Dermis blood vessel endothelial cell (primary cell): ENCODE results near the gene TTBK2. TPM values are rescaled to one million over a fixed set of nuclear protein-coding genes. Genes with fewer than 3 reads are reported as not detected.

ENCODE experiments used
- DNase-seq: peaks from one replicate; pipeline ENCODE4 v3.0.0; 2010
- total RNA-seq: library from RNA; depleted of rRNA; stranded (reverse); fragments of >200 nt; gene quantifications from 2 replicates; pipeline ENCODE4 v1.2.3, GENCODE V29; 2014

The TTBK2 gene
- total RNA-seq, 1 donor from 2014 or later, result 14.3 TPM

- DNase-seq, result no peak
These were observed 170.3 kb downstream of the TTBK2 start for GRCh38 chr15:42750306-42750705.

GRCh38 chr15:42749266-42749665 is 171.3 kb downstream of the TTBK2 start:
- no peak for DNase-seq

- no peak for DNase-seq
These were observed 176.4 kb downstream of the TTBK2 start for GRCh38 chr15:42744195-42744594.

- no peak for DNase-seq
These were observed 178.4 kb downstream of the TTBK2 start for GRCh38 chr15:42742149-42742548.

- no peak for DNase-seq
These were observed 178.9 kb downstream of the TTBK2 start for GRCh38 chr15:42741710-42742109.

DNA sequence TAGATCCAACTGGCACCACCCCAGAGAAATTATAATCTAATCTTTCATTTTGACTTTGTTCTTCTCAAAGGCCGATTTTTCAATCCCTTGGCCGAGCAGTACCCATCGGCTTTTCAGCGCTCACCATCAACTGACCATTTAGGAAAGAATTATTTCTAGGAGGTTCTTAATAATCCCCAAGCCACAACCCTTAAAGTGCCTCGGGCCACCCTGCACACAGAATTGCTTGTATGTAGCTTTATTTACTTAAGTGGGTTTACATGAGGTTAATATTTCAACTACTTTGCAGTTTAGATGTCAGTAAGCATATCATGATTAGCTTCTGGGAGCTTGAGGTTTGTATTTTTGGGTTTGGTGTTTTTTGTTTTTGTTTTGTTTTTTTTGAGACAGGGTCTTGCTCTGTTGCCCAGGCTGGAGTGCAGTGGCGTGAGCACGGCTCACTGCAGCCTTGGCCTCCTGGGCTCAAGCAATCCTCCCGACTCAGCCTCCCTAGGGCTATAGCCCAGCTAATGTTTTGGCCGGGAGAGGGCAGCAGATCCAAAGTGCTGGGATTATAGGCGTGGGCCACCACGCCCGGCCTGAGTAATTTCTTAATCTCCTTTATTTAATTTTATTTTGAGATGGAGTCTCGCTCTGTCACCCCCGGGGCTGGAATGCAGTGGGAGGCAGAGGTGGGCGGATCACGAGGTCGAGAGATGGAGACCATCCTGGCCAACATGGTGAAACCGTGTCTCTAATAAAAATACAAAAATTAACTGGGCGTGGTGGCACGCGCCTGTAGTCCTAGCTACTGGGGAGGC is 182.8 kb downstream of the TTBK2 start:
- no peak for DNase-seq

- peak; percentile 86 for DNase-seq
These were observed 183.6 kb downstream of the TTBK2 start, which contains the start of gene CDAN1 for GRCh38 chr15:42736793-42737528. TSS of gene CDAN1 (minus strand) at chr15:42737128. CDS start at chr15:42737102, 26 bp downstream.

- peak; percentile 38 for DNase-seq
These were observed 184.3 kb downstream of the TTBK2 start for GRCh38 chr15:42736178-42736792.

DNA sequence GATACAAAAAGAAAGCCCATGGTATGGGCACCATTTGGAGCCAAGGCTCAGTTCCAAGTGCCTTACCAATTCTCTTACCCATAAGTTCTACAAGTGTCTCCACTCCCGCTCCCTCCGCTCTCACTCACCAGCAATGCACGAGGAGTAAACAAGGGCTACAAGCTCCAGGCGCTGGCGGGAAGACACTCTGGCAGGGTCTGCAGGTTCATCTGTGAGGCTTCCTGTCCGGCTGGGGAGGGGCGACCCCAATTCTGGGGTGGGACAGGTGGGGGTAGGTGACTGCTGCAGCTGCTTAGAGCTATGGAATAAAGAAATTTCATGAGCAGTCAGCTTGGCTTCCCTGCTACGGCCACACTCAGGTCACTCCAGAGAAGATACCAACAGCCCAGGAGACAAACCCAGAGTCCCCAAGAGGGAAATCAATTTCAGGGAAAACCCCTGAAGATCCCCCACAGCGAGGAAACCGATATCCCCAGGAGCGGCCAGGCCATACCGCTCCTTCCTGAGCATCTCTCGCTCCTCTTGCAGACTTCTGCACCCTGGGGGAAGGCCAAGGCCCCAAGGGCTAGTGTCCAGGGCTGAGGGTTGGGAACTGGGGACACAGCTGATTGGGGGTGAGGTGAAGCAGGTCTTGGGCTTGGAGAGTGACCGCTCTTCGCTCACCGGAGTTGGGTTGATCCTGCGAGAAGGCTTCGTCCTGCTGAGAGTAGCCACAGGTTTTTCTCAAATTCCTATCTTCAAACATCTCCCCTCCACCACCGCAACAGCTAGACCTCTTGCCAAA is 185.0 kb downstream of the TTBK2 start:
- DNase-seq, result no peak

GRCh38 chr15:42734076-42734672 is 186.4 kb downstream of the TTBK2 start:
- DNase-seq, result no peak

DNA sequence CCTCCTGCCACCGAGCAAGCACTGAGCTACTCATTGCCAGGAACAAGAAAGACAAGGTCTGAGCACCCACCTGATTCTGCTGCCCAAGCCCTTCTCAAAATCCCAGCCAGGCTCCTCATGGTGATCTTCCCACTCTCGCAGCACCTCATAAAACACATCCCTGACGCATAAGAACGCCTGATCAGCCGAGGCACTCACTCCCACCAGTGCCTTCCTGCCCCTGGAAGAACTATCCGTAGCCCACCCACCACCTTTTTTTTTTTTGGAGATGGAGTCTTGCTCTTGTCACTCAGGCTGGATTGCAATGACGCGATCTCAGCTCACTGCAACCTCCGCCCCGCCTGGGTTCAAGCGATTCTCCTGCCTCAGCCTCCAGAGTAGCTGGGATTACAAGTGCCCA is 187.6 kb downstream of the TTBK2 start:
- DNase-seq, result no peak

- no peak for DNase-seq
These were observed 188.3 kb downstream of the TTBK2 start for GRCh38 chr15:42732095-42732827.

DNA sequence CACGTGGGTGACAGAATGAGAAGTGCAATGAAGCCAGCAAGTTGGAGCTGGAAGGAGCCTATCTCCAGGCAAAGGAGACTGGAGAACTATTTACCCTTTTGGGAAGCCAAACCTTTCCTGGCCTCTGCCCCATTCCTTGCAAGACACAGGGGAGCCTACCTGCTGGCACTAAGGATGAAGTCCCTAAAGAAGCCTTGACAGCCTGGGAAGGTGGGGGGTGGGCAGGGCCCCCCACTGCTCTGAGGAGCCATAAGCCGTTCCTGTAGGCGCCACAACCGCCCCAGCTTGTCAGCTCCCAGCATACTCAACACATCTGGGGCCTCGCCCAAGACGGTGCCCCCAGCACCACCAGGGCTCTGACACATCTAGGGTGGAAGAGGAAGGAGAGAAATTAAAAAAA is 189.1 kb downstream of the TTBK2 start:
- DNase-seq, result no peak

GRCh38 chr15:42730536-42730935 is 190.0 kb downstream of the TTBK2 start:
- no peak for DNase-seq

- no peak for DNase-seq
These were observed 190.4 kb downstream of the TTBK2 start for GRCh38 chr15:42730135-42730534.

DNA sequence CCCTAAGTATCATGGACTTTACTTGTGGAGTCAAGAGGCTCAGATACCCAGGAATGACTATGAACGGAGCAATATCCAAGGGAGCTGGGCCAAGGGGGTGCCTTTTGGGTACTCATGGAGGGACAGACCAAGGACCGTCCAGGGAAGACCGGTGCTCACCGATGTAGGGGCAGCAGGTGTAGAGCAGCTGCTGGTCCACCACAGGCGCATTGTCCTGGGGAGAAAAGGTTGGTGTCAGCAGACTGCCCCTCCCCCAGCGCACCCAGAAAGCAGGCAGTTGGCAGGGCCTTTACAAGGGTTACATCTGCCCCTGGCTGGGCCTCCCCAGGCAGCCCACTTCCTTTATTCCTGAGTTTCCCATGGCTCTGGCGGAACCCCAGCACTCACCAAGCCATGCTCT is 191.2 kb downstream of the TTBK2 start:
- no peak for DNase-seq

GRCh38 chr15:42728972-42729371 is 191.6 kb downstream of the TTBK2 start:
- no peak for DNase-seq

DNA sequence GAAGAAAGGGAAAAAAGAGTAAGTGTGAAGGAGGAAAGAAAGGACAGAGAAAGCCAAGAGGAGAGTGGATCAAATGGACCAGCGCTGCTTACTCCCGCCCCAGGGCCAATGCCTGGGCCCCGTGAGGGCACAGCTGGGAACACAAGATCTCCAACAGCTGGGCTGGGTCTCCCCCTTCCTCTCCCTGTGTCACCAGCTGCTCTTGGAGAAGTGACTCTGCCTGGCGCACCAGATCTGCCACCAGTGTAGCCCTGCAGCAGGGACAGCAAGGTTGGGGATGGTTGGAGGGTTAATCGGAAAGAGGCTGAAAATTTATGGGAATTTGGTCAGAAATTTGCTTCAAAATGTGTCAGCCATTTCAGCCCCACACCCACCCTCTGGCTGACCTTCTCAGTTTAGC is 192.0 kb downstream of the TTBK2 start:
- no peak for DNase-seq

DNA sequence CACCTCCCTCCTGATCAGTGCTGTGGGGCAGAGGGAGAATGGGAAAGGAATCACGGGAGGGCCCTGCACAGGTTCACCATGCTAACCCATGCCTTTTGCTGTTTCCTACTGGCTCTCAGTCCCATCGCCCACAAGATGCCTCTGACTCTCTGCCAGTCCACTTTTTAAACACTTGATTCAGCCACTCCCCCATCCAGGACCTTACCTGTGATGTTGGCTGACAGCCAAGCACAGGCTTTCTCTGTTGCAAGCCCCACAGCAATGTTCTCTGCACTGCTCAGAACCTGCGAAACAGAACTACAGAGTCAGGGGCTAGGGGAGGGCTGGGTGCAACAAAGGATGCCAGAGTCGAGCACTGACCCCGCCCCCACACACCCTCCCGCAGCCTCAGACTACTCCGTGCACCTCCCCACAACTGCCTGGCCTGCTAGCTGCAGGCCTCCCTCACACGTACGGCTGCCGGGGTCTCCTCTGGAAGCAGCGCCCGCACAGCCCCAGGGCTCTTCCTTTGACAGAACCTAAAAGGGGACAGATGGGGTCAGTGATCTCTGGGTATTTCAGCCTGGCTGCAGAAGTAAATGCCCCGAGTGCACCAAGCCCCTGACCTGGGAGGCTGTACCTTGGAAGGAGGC is 192.7 kb downstream of the TTBK2 start:
- DNase-seq, result no peak

- DNase-seq, result no peak
These were observed 194.5 kb downstream of the TTBK2 start for GRCh38 chr15:42726114-42726513.

- no peak for DNase-seq
These were observed 195.2 kb downstream of the TTBK2 start for GRCh38 chr15:42725331-42725903.
